Right cardiac atrium (tissue), 5 donors: ENCODE data around the gene OR52B4. TPM values are rescaled to one million over a fixed set of nuclear protein-coding genes. Genes with fewer than 3 reads are reported as not detected.
"Not testable (repeated sequence)": the region's sequence is repeated elsewhere in the genome, so short reads cannot be mapped to it uniquely, and the experiment has no call there.

Source experiments
- ATAC-seq, 2 donors: fragments of 200-7000 bp; cut with Tn5 transposase; one replicate each; pipeline versions ENCODE4 v1.8.0 to v1.9.1; 2020; ENCODE audit warnings: moderate library complexity in 2 of 2, mild to moderate bottlenecking in 1 of 2
- DNase-seq, 3 donors: peaks; one replicate each; pipeline ENCODE4 v3.0.0-alpha.2; 2020
- H3K27ac ChIP-seq: one replicate; pipeline ENCODE4 v1.5.1; 2013; ENCODE audit warnings: mild to moderate bottlenecking, low read length, control low read depth, moderate library complexity
- H3K27me3 ChIP-seq: one replicate; pipeline ENCODE4 v1.6.1; 2013; ENCODE audit not compliant: control insufficient read depth, insufficient read depth
- H3K4me1 ChIP-seq: one replicate; pipeline ENCODE4 v1.6.1; 2013; ENCODE audit warnings: low read length; ENCODE audit not compliant: control insufficient read depth, insufficient read depth
- H3K4me3 ChIP-seq: one replicate; pipeline ENCODE4 v1.5.1; 2013; ENCODE audit warnings: low read length, control low read depth
- H3K9me3 ChIP-seq: one replicate; pipeline ENCODE4 v1.6.1; 2013; ENCODE audit warnings: low read length; ENCODE audit not compliant: control insufficient read depth
- WGBS: extraction: QIAGEN DNeasy Blood & Tissue Kit; methylation state at CpG from one replicate; pipeline ENCODE4 v1.1.7; 2013; 5-methylcytosine and 5-hydroxymethylcytosine counted together
- intact Hi-C, 4 donors: fragments of 100-400 bp; cut with DNase I; formaldehyde crosslinking; loops; one replicate each; pipeline versions ENCODE4 v1.11.0 to v1.14.0; 2022 to 2023
- long read RNA-seq, 4 donors: library from polyadenylated mRNA; unstranded; transcript quantifications; one replicate each; pipeline ENCODE4 v2.0.0, GENCODE V29; 2020 to 2021
- polyA plus RNA-seq: library from polyadenylated mRNA; stranded (reverse); fragments of 200-250 nt; gene quantifications from one replicate; pipeline ENCODE4 v1.2.3, GENCODE V29; 2013
- total RNA-seq, 4 donors: library from RNA; stranded (reverse); fragmentation: NEBNext Ultra II Directional; extraction: Animal tissue kit (Norgen Biotek cat#: 25700); gene quantifications; one replicate each; pipeline ENCODE4 v1.2.1, GENCODE V29; 2021
- donor health status: healthy with polysubstance abuse.
- donor health status: DM: no; HTN: yes; CAD: no.
- donor health status: DM: no; HTN: no; CAD: no.
- donor health status: DM: no; HTN: yes; CAD: no; lungs with severe emphysema.
- donor health status: DM: yes; HTN: yes; CAD: no.

Gene OR52B4
- not detected for total RNA-seq
- polyA plus RNA-seq = not detected
- long read RNA-seq, donor 1 = 0 reads
- long read RNA-seq, donor 2 = 0 reads
- long read RNA-seq, donor 3 = 0 reads
- long read RNA-seq, donor 4 = 0 reads

DNA sequence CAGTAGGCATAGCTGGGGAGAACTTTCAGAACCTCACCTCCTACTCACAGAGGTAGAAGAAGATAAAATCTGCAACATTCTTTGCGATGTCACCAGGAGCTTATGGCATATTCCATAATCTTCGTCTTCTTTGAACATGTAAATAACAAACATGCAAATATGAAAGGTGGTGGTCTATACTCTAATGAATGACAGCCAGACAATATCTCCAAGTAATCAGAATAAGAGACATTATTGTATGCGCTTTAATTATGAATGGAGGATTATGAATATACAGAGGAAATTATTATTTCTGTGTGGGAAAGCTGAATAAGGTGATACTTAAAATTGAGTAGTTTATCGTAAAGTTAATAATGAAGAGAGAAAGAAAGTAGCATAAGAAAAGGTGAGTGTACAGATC is at the start of gene OR52B4:
OR52B4 (minus strand) TSS at position 101 of the 400 bp plus-strand sequence; CDS start at position 10, 91 bp downstream.
- DNase-seq (no peak), ATAC-seq (no peak)
- H3K27ac ChIP-seq = no peak within 1 kb of the TSS
- H3K4me3 ChIP-seq = no peak within 1 kb of the TSS
- no peaks in the 10 kb centered on the region for H3K27me3 ChIP-seq
- no peaks in the 10 kb centered on the region for H3K4me1 ChIP-seq
- no peaks in the 10 kb centered on the region for H3K9me3 ChIP-seq
- intact Hi-C loops = no loop called here
- WGBS = 69% methylated on average over 4 of the region's 4 CpGs

DNA sequence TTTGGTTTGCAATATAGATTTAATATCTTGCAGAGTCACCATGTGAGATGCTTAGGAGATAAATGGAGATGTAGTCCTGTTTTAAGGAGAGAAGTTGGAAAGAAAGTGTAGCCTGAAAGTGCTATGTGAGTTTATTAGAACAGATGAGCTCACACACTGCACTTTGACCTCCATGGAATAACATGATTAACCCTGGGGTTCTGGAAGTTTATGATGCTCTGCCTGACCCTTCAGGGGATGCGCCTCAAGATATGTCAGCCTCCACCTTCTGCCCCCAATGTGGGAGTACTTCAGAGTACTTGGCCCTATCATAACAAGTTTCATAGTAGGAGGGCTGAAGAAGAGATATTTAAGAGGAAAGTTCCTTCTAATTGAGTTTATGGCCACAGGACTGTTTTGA is 48.6 kb upstream of the OR52B4 start:
- WGBS = 44% methylated on average over 1 of the region's 1 CpG
- H3K27ac ChIP-seq = no peak overlapping the region
- no peaks in the 10 kb centered on the region for H3K27me3 ChIP-seq
- H3K9me3 ChIP-seq = no peaks in the 10 kb centered on the region
- no peaks in the 10 kb centered on the region for H3K4me1 ChIP-seq
- H3K4me3 ChIP-seq = no peak overlapping the region
- ATAC-seq (no peak), DNase-seq (no peak)
- intact Hi-C loops = no loop called here

DNA sequence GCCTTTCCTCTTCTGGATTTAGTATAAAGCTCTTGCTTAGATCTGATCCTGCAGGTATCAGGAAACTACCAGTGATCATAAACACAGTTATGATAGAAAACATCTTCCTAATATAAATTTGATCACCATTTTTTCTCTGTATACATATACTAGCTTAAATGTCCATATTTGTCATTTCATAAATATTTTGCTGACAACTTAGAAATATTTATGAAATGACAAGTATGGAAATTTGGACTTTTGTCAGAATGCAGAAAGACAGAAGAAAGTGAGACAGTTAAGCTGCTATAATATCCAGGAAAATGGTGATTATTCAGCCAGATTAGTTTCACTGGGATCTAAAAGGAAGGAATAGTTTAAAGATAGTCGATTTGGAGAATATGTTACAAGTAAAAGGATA is 48.1 kb upstream of the OR52B4 start:
- ATAC-seq (no peak), DNase-seq (no peak)
- Histone ChIP-seq H3K9me3 (no peaks in the 10 kb centered on the region), H3K27ac (no peak overlapping the region), H3K4me3 (no peak overlapping the region), H3K27me3 (no peaks in the 10 kb centered on the region), H3K4me1 (no peaks in the 10 kb centered on the region)
- 37% methylated on average over 1 of the region's 1 CpG for WGBS
- intact Hi-C loops = no loop called here

DNA sequence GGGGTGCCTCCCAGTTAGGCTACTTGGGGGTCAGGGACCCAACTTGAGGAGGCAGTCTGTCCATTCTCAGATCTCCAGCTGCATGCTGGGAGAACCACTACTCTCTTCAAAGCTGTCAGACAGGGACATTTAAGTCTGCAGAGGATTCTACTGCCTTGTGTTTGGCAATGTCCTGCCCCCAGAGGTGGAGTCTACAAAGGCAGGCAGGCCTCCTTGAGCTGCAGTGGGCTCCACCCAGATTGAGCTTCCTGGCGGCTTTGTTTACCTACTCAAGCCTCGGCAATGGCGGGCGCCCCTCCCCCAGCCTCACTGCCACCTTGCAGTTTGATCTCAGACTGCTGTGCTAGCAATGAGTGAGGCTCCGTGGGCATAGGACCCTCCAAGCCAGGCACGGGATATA is 38.0 kb upstream of the OR52B4 start:
- 85% methylated on average over 6 of the region's 6 CpGs for WGBS
- intact Hi-C loops, H3K4me3 ChIP-seq, H3K4me1 ChIP-seq, H3K9me3 ChIP-seq, DNase-seq, ATAC-seq, H3K27ac ChIP-seq, H3K27me3 ChIP-seq: not testable (repeated sequence)

DNA sequence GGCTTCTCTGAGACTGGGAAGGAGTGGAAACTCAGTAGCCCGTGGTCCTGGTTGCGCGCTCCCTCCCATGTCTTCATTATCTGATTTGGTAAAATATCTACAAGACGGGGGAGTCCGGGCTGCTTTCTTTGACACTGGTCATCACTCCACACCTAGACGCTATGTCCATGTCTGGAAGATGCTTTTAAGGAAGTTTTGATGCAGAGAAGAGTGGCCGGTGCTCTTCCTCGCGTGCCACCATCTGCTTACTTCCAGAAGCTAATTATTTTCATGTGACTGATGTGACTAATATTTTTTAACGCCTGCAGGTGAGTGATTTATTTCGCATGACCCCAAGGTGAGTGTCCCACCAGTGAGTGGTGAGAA is 25.7 kb upstream of the OR52B4 start:
- H3K4me1 ChIP-seq = no peaks in the 10 kb centered on the region
- no peaks in the 10 kb centered on the region for H3K9me3 ChIP-seq
- peak overlapping the region; percentile 88 for H3K4me3 ChIP-seq
- H3K27ac ChIP-seq = no peak overlapping the region
- H3K27me3 ChIP-seq = no peaks in the 10 kb centered on the region
- WGBS = 29% methylated on average over 11 of the region's 11 CpGs
- ATAC-seq (no peak), DNase-seq (no peak)
- intact Hi-C loops = no loop called here

DNA sequence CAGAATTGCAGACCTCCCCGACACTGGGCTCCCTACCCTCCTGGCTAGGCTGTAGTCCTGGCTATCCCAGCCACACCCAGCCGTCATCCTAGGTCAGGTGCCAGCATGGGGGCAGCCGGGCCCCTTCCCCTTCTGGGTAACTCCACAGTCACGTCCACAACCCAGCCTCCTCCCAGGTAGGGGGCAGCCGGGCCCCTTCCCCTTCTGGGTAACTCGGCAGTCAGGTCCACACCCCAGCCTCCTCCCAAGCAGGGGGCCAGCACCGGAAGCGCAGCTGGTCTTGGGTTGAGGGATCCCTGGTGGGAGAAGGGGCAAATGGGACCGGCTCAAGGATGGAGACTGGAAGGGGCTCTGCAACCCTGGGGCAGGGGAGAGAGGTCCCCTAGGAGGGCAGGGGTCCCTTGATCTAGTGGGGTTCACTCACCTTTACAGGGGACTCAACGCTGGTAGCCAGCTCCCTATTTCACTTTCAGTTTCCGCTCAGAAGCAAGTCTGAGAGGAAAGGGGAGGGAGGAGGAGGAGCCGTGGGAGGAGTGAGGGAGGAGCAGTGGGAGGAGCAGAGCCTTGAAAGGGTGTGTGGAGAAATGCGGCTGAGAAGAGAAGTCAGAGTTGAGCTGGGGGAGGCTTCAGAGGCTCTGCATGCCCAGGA is 25.1 kb upstream of the OR52B4 start, which contains the start of gene TRIM21:
TRIM21 (minus strand) TSS at position 494 of the 649 bp plus-strand sequence. CDS start 3,293 bp downstream, outside the sequence.
- no peaks in the 10 kb centered on the region for H3K4me1 ChIP-seq
- WGBS = 2% methylated on average over 13 of the region's 13 CpGs
- DNase-seq = peak; percentile 82 to 91 (median 88)
- intact Hi-C loops = no loop called here
- H3K27me3 ChIP-seq = no peaks in the 10 kb centered on the region
- peak within 1 kb of the TSS; percentile 49 for H3K27ac ChIP-seq
- H3K4me3 ChIP-seq = peak within 1 kb of the TSS; percentile 88
- H3K9me3 ChIP-seq = no peaks in the 10 kb centered on the region
- ATAC-seq = peak; percentile 100

DNA sequence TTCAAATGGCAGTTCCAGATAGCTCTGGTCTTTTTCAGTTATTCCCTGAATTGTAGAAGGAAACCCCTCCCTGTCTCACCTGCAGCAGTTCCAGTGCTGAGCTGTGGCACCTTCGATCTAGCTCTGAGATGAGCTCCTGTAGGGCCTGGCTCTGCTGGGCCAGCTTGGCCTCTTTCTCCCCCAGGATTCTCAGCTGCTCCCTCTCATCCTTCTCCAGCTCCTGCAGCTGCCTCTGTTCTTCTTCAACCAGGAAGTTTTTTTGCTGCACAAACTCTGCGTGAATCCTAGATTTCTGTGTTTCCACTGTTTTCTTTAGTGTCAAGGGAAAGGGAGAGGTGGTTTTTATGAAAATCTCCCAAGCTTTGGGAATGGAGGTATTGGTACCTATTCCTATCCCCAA is 20.0 kb upstream of the OR52B4 start:
- no peak for DNase-seq
- WGBS = 92% methylated on average over 2 of the region's 2 CpGs

DNA sequence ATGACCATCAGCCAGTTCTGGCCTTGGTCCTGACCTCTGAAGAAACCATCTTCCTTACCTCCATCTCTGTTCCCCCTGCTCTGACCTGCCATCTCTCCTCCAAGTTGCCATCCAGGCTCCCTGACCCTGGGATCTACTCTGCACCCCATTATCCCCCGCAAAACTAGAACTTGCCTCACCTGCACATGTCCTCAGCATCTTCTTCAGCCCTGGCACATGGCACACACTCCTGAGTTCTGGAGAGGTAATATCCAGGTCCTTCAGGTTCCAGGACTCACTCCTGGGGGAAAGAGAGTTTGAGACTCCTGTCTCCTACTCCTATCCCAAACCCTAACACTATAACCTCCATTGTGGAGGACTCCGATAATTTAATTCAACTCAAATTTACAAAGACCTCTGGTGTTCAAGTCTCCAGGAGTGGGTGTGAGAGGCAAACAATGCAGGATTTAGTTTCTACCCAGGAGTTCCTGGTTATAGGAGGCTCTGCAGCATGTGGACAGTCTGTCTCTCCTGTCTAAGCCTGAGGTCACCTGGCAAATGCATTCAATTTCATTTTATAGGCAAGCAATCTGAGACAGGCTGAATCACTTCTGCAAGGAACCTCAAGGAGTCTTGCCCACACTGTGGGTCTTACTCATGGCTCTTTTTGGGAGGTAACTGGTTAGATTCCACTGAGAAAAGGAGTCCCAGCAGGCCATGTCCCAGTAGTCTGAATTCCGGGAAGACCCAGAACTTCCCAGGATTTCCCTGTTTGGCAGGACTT is 18.0 kb upstream of the OR52B4 start:
- no peaks in the 10 kb centered on the region for H3K9me3 ChIP-seq
- H3K4me1 ChIP-seq = no peaks in the 10 kb centered on the region
- H3K27me3 ChIP-seq = no peaks in the 10 kb centered on the region
- 96% methylated on average over 3 of the region's 3 CpGs for WGBS
- ATAC-seq = no peak
- H3K27ac ChIP-seq = no peak overlapping the region
- DNase-seq = no peak
- intact Hi-C loops = no loop called here
- no peak overlapping the region for H3K4me3 ChIP-seq

More for the DNA sequence above, 20.0 kb upstream of the OR52B4 start:
- no peak for ATAC-seq
- intact Hi-C loops = no loop called here
- no peaks in the 10 kb centered on the region for H3K9me3 ChIP-seq
- H3K27ac ChIP-seq = no peak overlapping the region
- H3K4me3 ChIP-seq = no peak overlapping the region
- H3K4me1 ChIP-seq = no peaks in the 10 kb centered on the region
- no peaks in the 10 kb centered on the region for H3K27me3 ChIP-seq

DNA sequence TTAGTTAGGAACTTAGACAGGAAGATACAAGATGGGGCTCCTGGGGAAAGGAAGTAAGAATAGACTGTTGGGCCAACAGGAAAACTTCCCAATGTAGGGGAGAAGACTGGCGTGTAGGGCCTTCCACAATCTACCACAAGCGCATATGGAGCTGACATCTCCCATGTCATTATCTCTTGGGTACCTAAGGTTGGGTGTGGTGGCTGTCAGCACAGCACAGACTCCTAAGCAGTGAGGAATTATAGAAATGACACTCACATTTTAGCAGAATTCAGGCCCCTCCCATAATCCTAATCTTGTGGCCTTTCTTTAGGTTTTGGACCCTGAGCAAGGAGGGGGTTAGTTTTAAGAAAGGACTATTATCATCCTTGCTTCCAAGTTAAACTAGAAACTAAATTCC is 13.7 kb upstream of the OR52B4 start:
- H3K27me3 ChIP-seq = no peaks in the 10 kb centered on the region
- no peaks in the 10 kb centered on the region for H3K4me1 ChIP-seq
- 30% methylated on average over 2 of the region's 2 CpGs for WGBS
- no peaks in the 10 kb centered on the region for H3K9me3 ChIP-seq
- DNase-seq (no peak), ATAC-seq (no peak)
- H3K4me3 ChIP-seq = no peak overlapping the region
- intact Hi-C loops = no loop called here
- H3K27ac ChIP-seq = no peak overlapping the region

DNA sequence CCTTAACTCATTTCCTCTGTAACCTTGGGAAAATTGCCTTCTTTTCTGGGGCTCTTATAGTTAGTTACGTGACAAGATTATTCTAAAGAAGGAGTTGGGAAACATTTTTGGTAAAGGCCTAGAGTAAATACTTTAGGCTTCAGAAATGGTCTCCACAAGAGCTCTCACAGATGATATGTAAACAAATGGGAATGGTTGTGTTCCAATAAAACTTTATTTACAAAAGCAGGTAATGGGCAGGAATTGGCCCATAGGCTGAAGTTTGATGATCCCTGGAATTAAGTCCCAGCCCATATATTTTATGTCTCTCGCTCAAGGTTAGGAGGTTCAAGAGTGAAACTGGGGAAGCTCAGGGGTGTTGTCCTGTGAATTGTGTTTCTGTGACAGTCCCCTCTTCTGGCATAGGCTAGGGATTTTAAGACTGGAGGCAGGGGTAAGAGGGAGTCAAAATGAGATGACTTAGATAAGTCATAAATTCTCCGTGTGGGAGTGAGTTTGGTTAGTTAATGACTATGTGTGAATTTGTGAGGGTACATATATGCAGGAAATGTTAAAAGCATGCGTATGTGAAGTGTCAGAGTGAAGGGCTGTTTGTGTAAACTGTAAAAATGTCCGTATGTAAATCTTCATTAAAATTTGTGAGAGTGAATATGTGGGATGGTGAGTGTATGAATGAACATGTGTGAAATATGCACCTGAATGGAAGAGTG is 7.4 kb upstream of the OR52B4 start:
- Histone ChIP-seq H3K4me3 (no peak overlapping the region), H3K9me3 (no peaks in the 10 kb centered on the region), H3K27ac (no peak overlapping the region), H3K4me1 (no peaks in the 10 kb centered on the region), H3K27me3 (no peaks in the 10 kb centered on the region)
- WGBS = 81% methylated on average over 5 of the region's 5 CpGs
- ATAC-seq (no peak), DNase-seq (no peak)
- intact Hi-C loops = no loop called here

DNA sequence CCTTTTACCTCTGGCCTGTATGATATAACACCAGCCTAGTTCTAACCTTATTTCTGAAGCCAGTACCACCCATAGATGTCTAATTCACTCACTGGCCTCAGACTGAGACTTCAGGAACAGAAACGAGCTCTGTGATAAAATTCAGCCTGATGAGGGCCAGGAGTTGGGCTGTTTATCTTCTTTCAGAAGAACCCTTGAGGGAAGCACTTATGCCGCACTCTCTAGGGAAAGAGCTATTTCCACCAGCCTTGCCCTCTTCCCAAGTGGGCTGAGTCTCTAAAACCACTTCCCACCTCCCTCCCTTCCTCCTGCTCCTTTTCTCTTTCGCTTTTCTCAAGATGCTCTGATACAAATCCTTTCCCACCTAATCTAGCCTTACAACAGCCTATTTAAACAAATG is 2.0 kb upstream of the OR52B4 start:
- Histone ChIP-seq H3K4me1 (no peaks in the 10 kb centered on the region), H3K9me3 (no peaks in the 10 kb centered on the region), H3K27ac (no peak overlapping the region), H3K27me3 (no peaks in the 10 kb centered on the region), H3K4me3 (no peak overlapping the region)
- intact Hi-C loops = no loop called here
- no peak for DNase-seq
- 65% methylated on average over 3 of the region's 3 CpGs for whole genome bisulfite sequencing
- ATAC-seq = no peak
